Calu3 (cell line): ENCODE results near the gene PDE5A. TPM values are rescaled to one million over a fixed set of nuclear protein-coding genes. Genes with fewer than 3 reads are reported as not detected.
"Not testable (repeated sequence)": the region's sequence is repeated elsewhere in the genome, so short reads cannot be mapped to it uniquely, and the experiment has no call there.

Experiments
- BruUV-seq: library from RNA; stranded (reverse); fragments of 400-500 nt; replicated peaks from 2 replicates; lab custom pipeline; 2021; lab: Mats Ljungman, UMichigan
- CTCF ChIA-PET: fragments of 300-600 bp; sonication (Branson Sonifier 250); formaldehyde crosslinking; loops from one replicate; lab custom pipeline; 2022; ENCODE audit warnings: antibody characterized with exemption; lab: Charles Lee
- DNase-seq: peaks from one replicate; pipeline ENCODE4 v3.0.0; 2022
- H3K27ac Mint-ChIP-seq: one replicate; pipeline ENCODE4 v1.8.0; 2022; ENCODE audit warnings: mixed read lengths; ENCODE audit not compliant: unreplicated experiment
- H3K27me3 Mint-ChIP-seq: one replicate; pipeline ENCODE4 v1.8.0; 2022; ENCODE audit warnings: mixed read lengths; ENCODE audit not compliant: unreplicated experiment
- H3K36me3 Mint-ChIP-seq: one replicate; pipeline ENCODE4 v1.8.0; 2022; ENCODE audit warnings: mild to moderate bottlenecking, moderate library complexity, mixed read lengths; ENCODE audit not compliant: insufficient read depth, unreplicated experiment
- H3K4me1 Mint-ChIP-seq: one replicate; pipeline ENCODE4 v1.8.0; 2022; ENCODE audit warnings: mild to moderate bottlenecking, low read depth, mixed read lengths; ENCODE audit not compliant: unreplicated experiment
- H3K4me3 Mint-ChIP-seq: one replicate; pipeline ENCODE4 v1.8.0; 2022; ENCODE audit warnings: mild to moderate bottlenecking, low read depth, moderate library complexity, mixed read lengths; ENCODE audit not compliant: unreplicated experiment
- H3K9me3 Mint-ChIP-seq: one replicate; pipeline ENCODE4 v1.8.0; 2022; ENCODE audit warnings: low read depth, mixed read lengths; ENCODE audit not compliant: unreplicated experiment
- CTCF ChIP-seq: fragments of 200-600 bp; IDR thresholded peaks from one replicate; pipeline ENCODE4 v1.8.0; 2022; ENCODE audit warnings: antibody characterized with exemption; ENCODE audit not compliant: unreplicated experiment
- intact Hi-C: fragments of 100-400 bp; cut with micrococcal nuclease; formaldehyde crosslinking; loops from one replicate; pipeline ENCODE4 v1.10.0; 2022; ENCODE audit not compliant: unreplicated experiment
- total RNA-seq: library from RNA; stranded (reverse); gene quantifications from 2 replicates; pipeline ENCODE4 v1.2.3, GENCODE V29; 2022

The PDE5A gene
- total RNA-seq, 1 experiment from 2014 or later: 41.9 TPM

GRCh38 chr4:119471259-119471658, 157.3 kb downstream of the PDE5A start:
- no peak overlapping the region for H3K27ac Mint-ChIP-seq
- no peaks in the 10 kb centered on the region for H3K4me1 Mint-ChIP-seq
- intact Hi-C loops: no loop called here
- no peaks in the 10 kb centered on the region for H3K27me3 Mint-ChIP-seq
- no peak overlapping the region for H3K4me3 Mint-ChIP-seq
- DNase-seq: no peak
- H3K36me3 Mint-ChIP-seq: no peaks in the 10 kb centered on the region
- H3K9me3 Mint-ChIP-seq: no peaks in the 10 kb centered on the region
- BruUV-seq: no TSS peak
- CTCF ChIA-PET: no interaction called here
- no peak for TF ChIP-seq CTCF

- H3K27me3 Mint-ChIP-seq, H3K4me1 Mint-ChIP-seq, H3K36me3 Mint-ChIP-seq, H3K27ac Mint-ChIP-seq, BruUV-seq, DNase-seq, H3K4me3 Mint-ChIP-seq, CTCF ChIA-PET, intact Hi-C loops, H3K9me3 Mint-ChIP-seq: not testable (repeated sequence)
Measured at GRCh38 chr4:119470737-119471063, 157.9 kb downstream of the PDE5A start.

GRCh38 chr4:119470021-119470736, 158.4 kb downstream of the PDE5A start:
- H3K9me3 Mint-ChIP-seq, BruUV-seq, CTCF ChIA-PET, H3K4me3 Mint-ChIP-seq, DNase-seq, H3K4me1 Mint-ChIP-seq, H3K27ac Mint-ChIP-seq, H3K27me3 Mint-ChIP-seq, intact Hi-C loops, H3K36me3 Mint-ChIP-seq: not testable (repeated sequence)

- H3K27ac Mint-ChIP-seq, DNase-seq, CTCF ChIA-PET, H3K27me3 Mint-ChIP-seq, H3K36me3 Mint-ChIP-seq, intact Hi-C loops, H3K9me3 Mint-ChIP-seq, H3K4me1 Mint-ChIP-seq, BruUV-seq, H3K4me3 Mint-ChIP-seq: not testable (repeated sequence)
Measured at GRCh38 chr4:119469039-119469438, 159.6 kb downstream of the PDE5A start.

GRCh38 chr4:119462733-119463132, 165.9 kb downstream of the PDE5A start:
- H3K27me3 Mint-ChIP-seq, H3K36me3 Mint-ChIP-seq, H3K27ac Mint-ChIP-seq, H3K4me1 Mint-ChIP-seq, BruUV-seq, H3K4me3 Mint-ChIP-seq, H3K9me3 Mint-ChIP-seq, CTCF ChIA-PET: not testable (repeated sequence)
- peak; percentile 16 for DNase-seq
- intact Hi-C loops: loop anchor here (2.0 kb wide), 1 partner anchor 148 kb away; no protein-coding TSS in a partner anchor

- intact Hi-C loops, H3K9me3 Mint-ChIP-seq, BruUV-seq, H3K27ac Mint-ChIP-seq, CTCF ChIA-PET, H3K4me1 Mint-ChIP-seq, H3K27me3 Mint-ChIP-seq: not testable (repeated sequence)
- peak overlapping the region; percentile 82 for H3K4me3 Mint-ChIP-seq
- H3K36me3 Mint-ChIP-seq: peaks cover 20% of the 10 kb centered on the region
- DNase-seq: peak; percentile 46
Measured at GRCh38 chr4:119455734-119456133, 172.9 kb downstream of the PDE5A start.

GRCh38 chr4:119454491-119455270, 173.9 kb downstream of the PDE5A start:
- Mint-ChIP-seq H3K36me3 (peaks cover 20% of the 10 kb centered on the region), H3K27ac (peak overlapping the region; percentile 98), H3K4me3 (peak overlapping the region; percentile 82)
- H3K4me1 Mint-ChIP-seq, intact Hi-C loops, CTCF ChIA-PET, BruUV-seq, H3K27me3 Mint-ChIP-seq, H3K9me3 Mint-ChIP-seq: not testable (repeated sequence)
- peak; percentile 92 for DNase-seq

GRCh38 chr4:119454151-119454490, 174.5 kb downstream of the PDE5A start:
- Mint-ChIP-seq H3K36me3 (peaks cover 20% of the 10 kb centered on the region), H3K4me3 (peak overlapping the region; percentile 82), H3K27ac (peak overlapping the region; percentile 98)
- H3K9me3 Mint-ChIP-seq, CTCF ChIA-PET, DNase-seq, H3K4me1 Mint-ChIP-seq, H3K27me3 Mint-ChIP-seq, intact Hi-C loops: not testable (repeated sequence)
- BruUV-seq: TSS peak; percentile 83

- H3K36me3 Mint-ChIP-seq: peaks cover 20% of the 10 kb centered on the region
- BruUV-seq, intact Hi-C loops, DNase-seq, H3K27ac Mint-ChIP-seq, H3K4me1 Mint-ChIP-seq, CTCF ChIA-PET, H3K9me3 Mint-ChIP-seq, H3K27me3 Mint-ChIP-seq, H3K4me3 Mint-ChIP-seq: not testable (repeated sequence)
Measured at GRCh38 chr4:119453286-119453685, 175.3 kb downstream of the PDE5A start.
